Retinal pigment epithelial cell (primary cell): Measurements from ENCODE around the gene WDR70.

Source experiments
- DNase-seq: peaks from one replicate; pipeline ENCODE4 v3.0.0-alpha.2; 2010; ENCODE audit warnings: low read depth
- H3K4me3 ChIP-seq: 2 replicates; pipeline ENCODE4 v1.5.1; 2011; ENCODE audit warnings: mild to moderate bottlenecking, low read length, control low read depth, moderate library complexity
- CTCF ChIP-seq: conservative IDR thresholded peaks from 2 replicates; pipeline ENCODE4 v1.5.1; 2011; ENCODE audit warnings: low read depth, low read length, control low read depth, inconsistent platforms

WDR70 gene

DNA sequence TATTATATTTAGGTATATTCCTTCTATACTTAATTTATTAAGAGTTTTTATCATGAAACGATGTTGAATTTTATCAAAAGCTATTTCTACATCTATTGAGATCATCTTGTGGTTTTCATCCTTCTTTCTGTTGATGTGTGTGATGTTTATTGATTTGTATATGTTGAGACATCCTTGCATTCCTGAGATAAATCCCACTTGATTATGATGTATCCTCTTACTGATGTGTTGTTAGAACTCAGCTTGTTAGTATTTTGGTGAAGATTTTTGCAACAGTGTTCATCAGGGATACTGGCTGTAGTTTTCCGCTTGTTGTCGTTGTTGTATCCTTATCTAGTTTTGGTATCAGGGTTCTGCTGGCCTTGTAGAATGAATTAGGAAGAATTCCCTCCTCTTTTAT lies 247.1 kb downstream of the WDR70 start:
- no peak overlapping the region for H3K4me3 ChIP-seq
- DNase-seq, result no peak
- no peak for TF ChIP-seq CTCF

DNA sequence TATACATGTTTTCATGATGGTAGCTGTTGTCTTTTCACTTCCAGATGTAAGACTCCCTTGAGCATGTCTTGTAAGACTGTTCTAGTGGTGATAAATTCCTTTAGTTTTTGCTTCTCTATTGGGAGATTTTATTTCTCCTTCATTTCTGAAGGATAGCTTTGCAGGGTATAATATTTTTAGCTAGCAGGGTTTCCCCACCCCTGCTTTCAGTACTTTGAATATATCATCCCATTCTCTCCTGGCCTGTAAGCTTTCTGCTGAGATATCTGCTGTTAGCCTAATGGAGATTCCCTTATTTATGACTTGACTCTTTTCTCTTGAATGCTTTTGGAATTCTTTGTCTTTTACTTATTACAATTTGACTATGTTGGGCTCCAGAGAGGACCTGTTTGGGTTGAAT lies 249.8 kb downstream of the WDR70 start:
- DNase-seq, result no peak
- TF ChIP-seq CTCF, result no peak

DNA sequence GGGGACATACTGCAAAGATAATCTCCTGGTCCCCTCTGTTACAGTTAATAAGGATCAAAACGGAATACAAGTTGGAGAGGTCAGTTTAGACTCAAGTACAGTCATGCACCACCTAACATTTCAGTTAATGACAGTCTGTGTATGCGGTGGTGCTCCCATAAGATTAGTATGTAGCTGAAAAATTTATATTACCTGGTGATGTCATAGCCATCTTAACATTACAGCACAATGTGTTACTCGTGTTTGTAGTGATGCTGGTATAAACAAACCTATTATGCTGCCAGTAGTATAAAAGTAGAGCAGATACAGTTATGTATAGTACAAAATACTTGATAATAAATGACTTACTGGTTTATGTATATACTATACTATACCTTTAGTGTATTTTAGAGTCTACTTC lies 252.8 kb downstream of the WDR70 start:
- no peak overlapping the region for H3K4me3 ChIP-seq
- TF ChIP-seq CTCF, result no peak
- no peak for DNase-seq

More for the DNA sequence above, 249.8 kb downstream of the WDR70 start:
- no peak overlapping the region for H3K4me3 ChIP-seq

GRCh38 chr5:37637165-37637845 lies 258.2 kb downstream of the WDR70 start:
- no peak for TF ChIP-seq CTCF
- DNase-seq, result peak; percentile 30
- no peak overlapping the region for H3K4me3 ChIP-seq

- TF ChIP-seq CTCF, result no peak
- DNase-seq, result no peak
- H3K4me3 ChIP-seq, result no peak overlapping the region
Observed at GRCh38 chr5:37638897-37639296, 259.8 kb downstream of the WDR70 start.

DNA sequence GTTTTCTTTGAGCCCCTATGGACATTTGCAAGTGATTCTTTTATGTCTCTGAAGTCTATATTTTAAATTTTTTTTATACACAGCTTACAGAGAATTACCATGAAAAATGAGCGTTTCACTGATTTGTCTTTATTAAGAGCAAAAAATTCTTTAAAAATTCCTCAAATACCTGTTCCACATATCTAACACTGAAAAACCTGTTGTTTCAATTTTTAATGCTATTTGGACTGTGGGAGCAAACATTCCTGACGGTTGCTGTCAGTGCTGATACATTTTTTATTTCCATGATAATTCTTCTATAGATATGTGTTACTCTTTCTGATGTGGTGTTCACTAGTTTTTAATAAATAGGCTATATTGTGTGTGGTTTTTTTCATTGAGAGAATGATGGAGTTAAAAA lies 261.0 kb downstream of the WDR70 start:
- no peak overlapping the region for H3K4me3 ChIP-seq
- no peak for DNase-seq
- no peak for TF ChIP-seq CTCF

DNA sequence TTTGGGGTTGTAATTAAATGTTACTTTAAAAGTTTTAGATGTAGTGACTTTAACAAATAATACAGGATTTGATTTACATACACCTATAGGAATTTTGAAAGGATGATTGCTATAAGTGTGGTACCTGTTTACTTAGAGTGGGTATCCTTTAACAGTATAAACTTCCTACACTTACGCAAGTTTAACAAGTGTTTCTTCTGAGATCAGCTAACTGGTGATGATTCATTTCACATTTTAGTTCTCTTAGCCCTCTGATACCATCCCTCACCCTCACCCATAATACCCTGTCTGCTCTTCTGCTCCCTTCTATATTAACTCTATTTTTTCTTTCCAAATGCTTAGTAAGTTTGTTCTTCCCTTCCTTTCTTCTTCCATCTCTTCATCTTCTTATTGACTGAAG lies 262.8 kb downstream of the WDR70 start:
- no peak for TF ChIP-seq CTCF
- H3K4me3 ChIP-seq, result no peak overlapping the region
- no peak for DNase-seq
